GM10248 (cell line): ENCODE data around the gene GPR153.

Source experiments
- CTCF ChIA-PET: fragments of 300-600 bp; sonication (Branson Sonifier 250); formaldehyde crosslinking; extraction: SDS; loops from one replicate; lab custom pipeline; 2021; ENCODE audit warnings: antibody characterized with exemption; lab: Yijun Ruan, JAX
- POLR2A ChIA-PET: fragments of 350-650 bp; sonication (Branson Sonifier 250); formaldehyde crosslinking; extraction: SDS; loops from one replicate; lab custom pipeline; 2020; ENCODE audit warnings: antibody characterized with exemption; lab: Yijun Ruan, JAX
- DNase-seq: peaks from one replicate; pipeline ENCODE4 v3.0.0; 2012; ENCODE audit errors: extremely low spot score
- CTCF ChIP-seq: IDR thresholded peaks from 2 replicates; pipeline ENCODE4 v1.5.1; 2012; ENCODE audit warnings: mild to moderate bottlenecking, low read depth; ENCODE audit errors: extremely low read depth, missing control alignments, control extremely low read depth

GPR153 gene

GRCh38 chr1:6241107-6241886 lies 19.6 kb downstream of the GPR153 start:
- POLR2A ChIA-PET = no interaction called here
- DNase-seq = no peak
- no peak for TF ChIP-seq CTCF
- CTCF ChIA-PET = interaction anchor here (0.9 to 1.6 kb wide), 6 partner anchors 35 to 189 kb away, joined by 3 to 6 read pairs (median 5); partner anchors contain the start of gene RNF207

DNA sequence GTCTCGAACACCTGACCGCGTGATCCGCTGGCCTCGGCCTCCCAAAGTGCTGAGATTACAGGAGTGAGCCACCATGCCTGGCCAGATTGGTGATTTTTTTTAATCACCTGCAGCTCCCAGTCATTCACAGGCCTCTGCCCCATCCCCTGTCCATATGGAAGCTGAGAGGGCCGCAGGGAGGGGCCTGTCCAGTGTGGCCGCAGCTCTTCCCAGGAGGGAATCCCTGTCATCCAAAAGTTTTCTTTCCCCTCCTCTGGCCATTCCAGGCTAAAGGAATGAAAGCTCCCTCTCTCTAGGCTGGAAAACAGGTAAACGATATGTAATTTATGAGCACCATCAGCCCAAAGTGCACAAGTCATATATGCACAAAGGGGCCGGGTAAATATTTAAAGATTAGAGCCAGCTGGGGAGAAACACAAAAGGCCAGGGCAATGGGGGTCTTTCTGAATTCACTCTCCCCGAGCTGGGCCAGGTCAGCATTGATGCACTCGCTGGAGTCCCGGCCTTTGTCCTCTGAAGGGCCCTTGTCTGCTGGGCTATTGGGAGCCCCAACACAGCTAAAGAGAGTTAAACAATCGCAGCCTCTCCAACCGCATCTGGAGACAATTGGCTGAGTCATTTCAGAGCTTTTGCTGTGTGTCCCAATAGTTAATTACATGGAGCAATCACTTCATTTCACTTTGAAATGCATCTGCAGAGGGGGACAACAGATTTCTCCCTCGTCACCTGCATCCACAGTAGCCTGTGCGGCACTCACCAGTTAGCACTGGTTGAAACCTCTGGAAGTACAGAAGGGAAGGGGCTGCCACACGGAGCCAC lies 20.7 kb downstream of the GPR153 start:
- no peak for TF ChIP-seq CTCF
- DNase-seq = no peak
- ChIA-PET POLR2A (no interaction called here), CTCF (interaction anchor here (0.8 to 1.5 kb wide), 5 partner anchors 10 to 183 kb away, joined by 3 to 4 read pairs (median 4); no protein-coding TSS in a partner anchor)

DNA sequence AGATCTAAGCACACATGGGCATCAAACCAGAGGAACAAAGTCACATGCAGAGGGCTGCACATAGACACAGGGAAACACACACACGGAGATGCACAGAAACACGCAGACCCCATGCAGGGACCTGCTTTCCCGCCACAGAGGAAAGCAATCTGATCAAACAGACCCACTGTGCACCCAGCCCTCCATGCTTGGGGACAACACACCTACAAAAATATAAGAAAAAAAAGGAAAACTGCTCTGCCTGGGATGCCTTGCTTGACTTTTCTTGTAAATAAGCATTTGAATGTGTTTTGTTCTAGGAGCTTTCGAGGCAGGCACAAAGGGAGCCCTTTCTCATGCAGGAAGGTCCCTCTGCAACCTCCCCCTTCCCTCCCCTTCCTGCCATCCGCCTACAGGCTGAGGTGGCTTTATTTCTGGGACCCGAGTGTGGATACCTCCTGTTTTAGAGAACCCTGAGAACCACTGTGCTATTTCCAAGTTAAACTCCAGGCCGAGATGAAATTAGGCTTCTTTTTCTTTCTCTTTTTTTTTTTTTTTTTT lies 21.6 kb downstream of the GPR153 start:
- no peak for TF ChIP-seq CTCF
- POLR2A ChIA-PET = no interaction called here
- DNase-seq = no peak
- CTCF ChIA-PET = interaction anchor here (1.1 to 2.7 kb wide), 11 partner anchors 8 to 199 kb away, joined by 3 to 20 read pairs (median 4); partner anchors contain the start of gene RNF207

- no peak for TF ChIP-seq CTCF
- no peak for DNase-seq
- CTCF ChIA-PET = interaction anchor here (2.2 to 3.2 kb wide), 3 partner anchors 9 to 107 kb away, joined by 10 to 34 read pairs (median 20); partner anchors contain the start of gene RNF207
- POLR2A ChIA-PET = no interaction called here
Measured at GRCh38 chr1:6237093-6237492, 23.8 kb downstream of the GPR153 start.

DNA sequence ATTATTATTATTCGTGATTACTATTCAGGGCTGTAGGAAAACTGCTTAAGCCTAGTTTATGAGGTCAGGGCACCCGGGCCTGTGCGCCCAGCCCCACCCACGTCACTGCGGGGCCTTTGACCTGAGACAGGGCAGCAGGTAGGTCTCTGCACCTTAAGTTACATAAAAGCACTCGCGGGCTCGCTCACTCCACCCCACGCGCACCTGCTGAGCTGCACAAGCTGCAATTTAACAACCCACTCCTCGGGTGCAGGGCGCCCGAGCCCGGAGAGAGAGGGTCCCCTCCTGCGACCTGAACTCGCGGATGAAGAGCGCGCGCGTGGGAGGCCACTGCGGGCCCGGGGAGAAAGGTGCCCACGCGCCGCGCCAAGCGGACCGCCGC lies 25.6 kb downstream of the GPR153 start:
- no peak for TF ChIP-seq CTCF
- POLR2A ChIA-PET = interaction anchor here (0.6 kb wide), 2 partner anchors 174 to 479 kb away, joined by 4 to 5 read pairs; no protein-coding TSS in a partner anchor
- DNase-seq = no peak
- CTCF ChIA-PET = interaction anchor here (2.0 to 3.2 kb wide), 3 partner anchors 11 to 31 kb away, joined by 8 to 34 read pairs (median 10); partner anchors contain the start of gene RNF207
